Lung (tissue), 12 donors: Measurements from ENCODE around the gene TREML4. TPM values are rescaled to one million over a fixed set of nuclear protein-coding genes. Genes with fewer than 3 reads are reported as not detected.

Source experiments
- ATAC-seq: fragments of 200-7000 bp; cut with Tn5 transposase; one replicate; pipeline ENCODE4 v1.9.1; 2020; ENCODE audit warnings: moderate number of reproducible peaks; ENCODE audit not compliant: insufficient read depth, low FRiP score
- DNase-seq, 3 donors: peaks; one replicate each; pipeline ENCODE4 v3.0.0-alpha.2; 2013 to 2017
- H3K27ac ChIP-seq, 2 donors: one replicate each; pipeline ENCODE4 v1.5.1; 2013; ENCODE audit warnings: mild to moderate bottlenecking in 2 of 2, moderate library complexity in 2 of 2, control low read depth in 1 of 2, inconsistent platforms in 1 of 2, low read depth in 1 of 2, low read length in 1 of 2
- H3K27me3 ChIP-seq, 3 donors: one replicate each; pipeline ENCODE4 v1.5.1; 2013; ENCODE audit warnings: low read length in 2 of 3; ENCODE audit not compliant: control insufficient read depth in 3 of 3, insufficient read depth in 3 of 3
- H3K36me3 ChIP-seq, 4 donors: one replicate each; pipeline ENCODE4 v1.5.1; 2013; ENCODE audit warnings: low read length in 4 of 4, mild to moderate bottlenecking in 1 of 4, moderate library complexity in 1 of 4; ENCODE audit not compliant: control insufficient read depth in 4 of 4, insufficient read depth in 4 of 4
- H3K4me1 ChIP-seq, 5 donors: one replicate each; pipeline ENCODE4 v1.5.1; 2013; ENCODE audit warnings: low read length in 5 of 5, mild to moderate bottlenecking in 2 of 5, moderate library complexity in 1 of 5; ENCODE audit not compliant: control insufficient read depth in 5 of 5, insufficient read depth in 5 of 5
- H3K4me3 ChIP-seq: one replicate; pipeline ENCODE4 v1.5.1; 2013; ENCODE audit warnings: mild to moderate bottlenecking, control low read depth, moderate library complexity
- H3K9ac ChIP-seq, 2 donors: one replicate each; pipeline ENCODE4 v1.5.1; 2013; ENCODE audit warnings: low read length in 2 of 2, control low read depth in 1 of 2; ENCODE audit not compliant: insufficient read depth in 1 of 2
- H3K9me3 ChIP-seq, 4 donors: one replicate each; pipeline ENCODE4 v1.5.1; 2013; ENCODE audit warnings: low read length in 3 of 4, mild to moderate bottlenecking in 1 of 4, moderate library complexity in 1 of 4; ENCODE audit not compliant: control insufficient read depth in 4 of 4, insufficient read depth in 3 of 4
- CTCF ChIP-seq: IDR thresholded peaks from 2 replicates; pipeline ENCODE4 v1.5.1; 2012; ENCODE audit warnings: mild to moderate bottlenecking; ENCODE audit errors: control extremely low read depth, extremely low read depth
- WGBS, 2 donors: extraction: QIAGEN DNeasy Blood & Tissue Kit; methylation state at CpG; one replicate each; pipeline ENCODE4 v1.1.7; 2013; 5-methylcytosine and 5-hydroxymethylcytosine counted together
- polyA plus RNA-seq, 2 donors: library from polyadenylated mRNA; stranded (reverse); fragments of 200-250 nt; gene quantifications; one replicate each; pipeline ENCODE4 v1.2.1, GENCODE V29; 2013
- total RNA-seq, 2 donors: library from RNA; depleted of rRNA in 1 of 2; stranded (reverse); fragments of >200 nt in 1 of 2; gene quantifications; one replicate each; pipeline ENCODE4 v1.2.1, GENCODE V29; 2014 to 2021
- donor health status: control.
- donor health status: control.
- donor health status: Bipolar disorder and iron deficiency.
- donor health status: healthy.
- donor health status: DM: yes; HTN: yes; CAD: no.

The TREML4 gene
- total and polyA plus RNA-seq, 4 donors: 1.3 to 5.8 TPM; not detected in 2

- peaks cover 0 to 11% (median 2%) of the 10 kb centered on the region in 3 donors for H3K27me3 ChIP-seq
- no peak overlapping the region for H3K27ac ChIP-seq
- no peaks in the 10 kb centered on the region for H3K4me1 ChIP-seq
- DNase-seq: peak in 2 of 3 donors; percentile 52 to 61
- TF ChIP-seq CTCF: peak; percentile 38
- H3K36me3 ChIP-seq: no peaks in the 10 kb centered on the region
- 55 to 56% methylated on average over 4 of the region's 4 CpGs for WGBS, 2 donors
- ATAC-seq: peak; percentile 75
- H3K4me3 ChIP-seq: no peak overlapping the region
- H3K9me3 ChIP-seq: peaks cover 0 to 2% (median 0%) of the 10 kb centered on the region in 4 donors
- no peak overlapping the region for H3K9ac ChIP-seq
Observed at GRCh38 chr6:41182069-41183034, 45.8 kb upstream of the TREML4 start.

- Histone ChIP-seq H3K27ac (no peak overlapping the region), H3K4me1 (no peaks in the 10 kb centered on the region), H3K36me3 (no peaks in the 10 kb centered on the region), H3K9me3 (peaks cover 0 to 11% (median 0%) of the 10 kb centered on the region in 4 donors), H3K4me3 (no peak overlapping the region), H3K9ac (no peak overlapping the region), H3K27me3 (peaks cover 0 to 5% (median 2%) of the 10 kb centered on the region in 3 donors)
- TF ChIP-seq CTCF: no peak
- 82 to 93% methylated on average over 7 of the region's 7 CpGs for WGBS, 2 donors
- no peak for ATAC-seq
- no peak for DNase-seq
Observed at GRCh38 chr6:41184761-41185160, 43.4 kb upstream of the TREML4 start.

- Histone ChIP-seq H3K4me3 (no peak overlapping the region), H3K27ac (peak overlapping the region in 1 of 2 donors; percentile 15), H3K36me3 (no peaks in the 10 kb centered on the region), H3K9me3 (peaks cover 0 to 20% (median 0%) of the 10 kb centered on the region in 4 donors), H3K9ac (no peak overlapping the region), H3K4me1 (no peaks in the 10 kb centered on the region), H3K27me3 (peaks cover 0 to 5% (median 0%) of the 10 kb centered on the region in 3 donors)
- WGBS, 2 donors: 37 to 66% methylated on average over 10 of the region's 10 CpGs
- no peak for ATAC-seq
- TF ChIP-seq CTCF: no peak
- no peak for DNase-seq
Observed at GRCh38 chr6:41186031-41186562, 42.1 kb upstream of the TREML4 start.
